GM12865 (cell line): ENCODE data around the gene CACNA1G.

Source experiments
- DNase-seq: peaks from one replicate; pipeline ENCODE4 v3.0.0; 2010; ENCODE audit warnings: low read depth
- H3K4me3 ChIP-seq: 2 replicates; pipeline ENCODE4 v1.5.1; 2011; ENCODE audit warnings: mild to moderate bottlenecking, low read depth, low read length, control low read depth
- TF ChIP-seq, protein P1 (sequence below): IDR thresholded peaks from 2 replicates; pipeline ENCODE4 v1.5.1; 2011; ENCODE audit warnings: low read length, control low read depth, low read depth, inconsistent platforms; ENCODE audit not compliant: insufficient read depth; ENCODE audit errors: missing control alignments

CACNA1G gene

DNA sequence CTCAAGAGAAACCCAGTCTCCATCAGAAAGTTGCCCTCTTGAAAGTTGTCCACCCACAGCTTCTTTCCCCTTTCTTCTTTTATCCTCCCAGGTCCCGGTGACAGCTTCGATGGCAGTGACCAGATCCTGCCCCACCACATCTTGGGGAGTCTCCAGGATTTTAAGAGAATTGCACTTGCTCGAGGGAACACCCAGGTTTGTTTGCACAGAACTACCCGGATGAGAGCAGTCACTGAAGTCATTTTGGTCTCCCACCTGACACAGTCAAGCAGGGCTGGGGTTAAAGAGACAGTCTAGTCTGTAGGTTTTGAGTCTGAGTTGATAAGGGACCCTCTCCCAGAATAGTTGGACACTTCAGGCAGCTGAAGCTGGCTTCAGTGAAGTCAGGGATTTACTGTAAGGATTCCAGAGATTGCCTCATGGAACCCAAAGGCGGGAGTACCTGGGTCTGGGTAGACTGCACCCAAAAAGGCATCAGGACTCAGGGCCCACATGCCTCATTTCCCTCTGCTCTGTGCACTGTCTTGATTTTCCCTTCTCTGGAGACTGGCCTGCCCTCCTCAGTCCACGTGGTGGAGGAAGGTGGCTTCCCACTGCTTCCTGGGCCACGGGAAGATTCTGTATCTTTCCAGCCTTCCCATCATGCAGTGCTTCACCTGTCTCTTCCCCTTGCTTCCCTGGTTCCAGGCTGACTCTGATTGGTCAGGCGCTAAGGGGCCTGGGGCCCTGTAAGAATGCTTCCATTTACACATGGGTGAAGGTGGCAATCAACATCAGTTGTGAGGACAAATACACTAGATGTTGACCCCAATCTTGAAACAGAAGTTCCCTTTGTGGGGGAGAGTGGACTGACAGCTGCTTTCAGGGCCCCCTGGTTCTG is 42.8 kb upstream of the CACNA1G start:
- no peak for DNase-seq
- H3K4me3 ChIP-seq, result no peak overlapping the region
- TF ChIP-seq, protein P1, sequence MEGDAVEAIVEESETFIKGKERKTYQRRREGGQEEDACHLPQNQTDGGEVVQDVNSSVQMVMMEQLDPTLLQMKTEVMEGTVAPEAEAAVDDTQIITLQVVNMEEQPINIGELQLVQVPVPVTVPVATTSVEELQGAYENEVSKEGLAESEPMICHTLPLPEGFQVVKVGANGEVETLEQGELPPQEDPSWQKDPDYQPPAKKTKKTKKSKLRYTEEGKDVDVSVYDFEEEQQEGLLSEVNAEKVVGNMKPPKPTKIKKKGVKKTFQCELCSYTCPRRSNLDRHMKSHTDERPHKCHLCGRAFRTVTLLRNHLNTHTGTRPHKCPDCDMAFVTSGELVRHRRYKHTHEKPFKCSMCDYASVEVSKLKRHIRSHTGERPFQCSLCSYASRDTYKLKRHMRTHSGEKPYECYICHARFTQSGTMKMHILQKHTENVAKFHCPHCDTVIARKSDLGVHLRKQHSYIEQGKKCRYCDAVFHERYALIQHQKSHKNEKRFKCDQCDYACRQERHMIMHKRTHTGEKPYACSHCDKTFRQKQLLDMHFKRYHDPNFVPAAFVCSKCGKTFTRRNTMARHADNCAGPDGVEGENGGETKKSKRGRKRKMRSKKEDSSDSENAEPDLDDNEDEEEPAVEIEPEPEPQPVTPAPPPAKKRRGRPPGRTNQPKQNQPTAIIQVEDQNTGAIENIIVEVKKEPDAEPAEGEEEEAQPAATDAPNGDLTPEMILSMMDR, result no peak

DNA sequence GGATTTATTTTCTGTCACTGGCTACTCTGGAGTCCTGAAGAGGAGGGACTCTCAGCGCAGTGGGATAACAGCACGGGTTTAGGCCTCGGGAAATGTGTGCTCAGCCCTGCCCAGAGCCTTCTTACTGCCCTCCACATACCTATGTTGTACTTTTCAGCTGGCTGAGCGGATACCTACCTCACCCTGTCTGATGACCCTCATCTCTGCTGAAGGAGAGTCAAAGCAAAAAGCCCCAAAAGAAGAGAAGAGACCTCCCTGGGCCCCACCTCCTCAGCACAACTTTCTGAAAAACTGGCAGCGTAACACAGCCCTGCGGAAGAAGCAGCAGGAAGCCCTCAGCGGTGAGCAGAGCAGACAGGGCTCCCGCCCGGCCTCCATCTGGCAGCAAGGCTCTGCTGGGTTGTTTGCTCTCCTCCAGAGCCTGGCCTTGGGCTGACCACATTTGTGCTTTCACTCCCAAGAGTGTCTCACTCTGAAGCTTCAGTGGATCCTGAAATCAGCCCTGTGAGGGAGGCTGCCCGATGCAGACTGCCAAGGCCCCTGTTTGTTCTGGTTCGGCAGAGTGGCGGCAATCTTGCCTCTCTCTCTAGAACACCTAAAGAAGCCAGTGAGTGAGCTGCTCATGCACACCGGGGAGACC is 42.0 kb upstream of the CACNA1G start:
- DNase-seq, result no peak
- TF ChIP-seq, protein P1, result no peak
- H3K4me3 ChIP-seq, result no peak overlapping the region

DNA sequence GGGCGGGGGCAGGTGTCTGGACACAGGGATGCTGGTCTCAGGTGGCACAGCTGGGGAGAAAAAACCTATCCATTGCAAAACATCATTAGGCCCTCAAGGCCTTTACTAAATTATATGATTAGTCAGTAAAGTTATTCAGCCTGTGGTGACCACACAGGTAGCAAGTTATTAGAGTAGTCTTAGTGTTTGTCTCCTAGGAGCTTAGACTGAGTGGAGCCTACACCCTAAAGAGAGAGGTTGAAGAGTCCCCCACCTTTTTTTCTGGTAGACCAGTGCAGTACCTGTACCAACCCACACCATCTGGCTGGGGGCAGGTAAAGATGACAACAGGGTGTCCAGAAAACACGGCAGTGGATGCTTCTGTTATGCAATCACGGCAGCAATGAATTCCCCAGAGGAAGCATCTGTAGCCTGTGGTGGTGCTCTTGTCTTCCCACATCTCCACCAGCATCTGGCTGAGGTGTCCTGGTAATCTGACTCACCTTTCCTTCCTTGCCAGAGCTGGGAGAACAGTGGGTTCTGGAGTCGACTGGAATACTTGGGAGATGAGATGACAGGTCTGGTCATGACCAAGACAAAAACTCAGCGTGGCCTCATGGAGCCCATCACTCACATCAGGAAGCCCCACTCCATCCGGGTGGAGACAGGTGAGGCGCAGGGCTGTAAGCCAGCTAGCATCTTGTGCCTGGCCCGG is 41.2 kb upstream of the CACNA1G start:
- DNase-seq, result no peak
- TF ChIP-seq, protein P1, result no peak
- H3K4me3 ChIP-seq, result no peak overlapping the region

DNA sequence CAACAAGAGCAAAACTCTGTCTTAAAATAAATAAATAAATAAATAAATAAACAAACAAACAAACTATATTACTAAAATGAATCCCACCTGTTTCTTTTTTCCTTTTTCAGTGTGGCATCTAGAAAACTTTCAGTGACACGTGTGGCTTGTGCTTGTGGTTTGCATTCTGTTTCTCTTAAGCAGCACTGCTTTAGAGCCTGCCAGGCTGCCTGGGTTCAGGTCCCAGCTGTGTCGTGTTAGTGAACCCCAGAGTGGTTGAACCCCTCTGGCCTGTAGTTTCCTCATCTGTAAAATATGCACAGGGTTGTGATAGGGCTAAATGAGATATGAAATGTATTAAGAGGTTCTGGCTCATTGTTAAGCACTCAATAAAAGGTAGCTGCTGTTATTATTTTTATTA is 40.0 kb upstream of the CACNA1G start:
- H3K4me3 ChIP-seq, result no peak overlapping the region
- TF ChIP-seq, protein P1, result no peak

DNA sequence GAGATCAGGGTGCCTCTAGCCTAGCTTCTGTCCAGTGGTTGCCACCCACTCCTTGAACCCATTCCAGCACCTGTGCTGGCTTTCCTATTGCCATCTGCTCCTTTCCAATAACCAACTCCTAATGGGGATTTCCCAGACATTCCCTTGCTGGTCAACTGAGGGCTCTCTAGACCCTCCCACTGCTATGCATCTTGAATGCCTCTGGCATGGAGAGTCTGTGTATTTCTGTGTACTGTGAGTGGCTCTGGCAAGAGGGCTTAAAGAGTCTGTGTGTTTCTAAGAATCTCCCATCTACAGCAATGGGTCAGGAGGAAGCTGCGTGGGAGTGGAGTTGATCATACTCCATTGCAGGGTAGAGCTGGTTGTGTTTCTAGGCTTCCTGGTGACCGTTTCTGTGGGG is 39.0 kb upstream of the CACNA1G start:
- TF ChIP-seq, protein P1, result no peak
- DNase-seq, result no peak
- H3K4me3 ChIP-seq, result no peak overlapping the region

More for the DNA sequence above, 40.0 kb upstream of the CACNA1G start:
- DNase-seq, result peak; percentile 31

DNA sequence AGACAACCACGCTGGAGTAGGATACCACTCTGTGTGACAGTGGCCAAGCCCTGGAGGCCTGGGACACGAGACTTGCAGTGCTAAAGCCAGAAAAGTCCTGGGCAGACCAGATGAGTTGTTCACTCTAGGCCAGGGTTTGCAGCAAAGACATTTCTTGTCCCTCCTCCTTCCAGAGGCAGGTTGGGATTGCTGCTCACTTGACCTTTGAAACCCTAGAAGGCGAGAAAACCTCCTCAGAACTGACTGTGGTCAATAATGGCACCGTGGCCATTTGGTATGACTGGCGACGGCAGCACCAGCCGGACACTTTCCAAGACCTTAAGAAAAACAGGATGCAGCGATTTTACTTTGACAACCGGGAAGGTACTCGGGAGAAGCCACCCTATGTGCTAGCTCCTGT is 37.7 kb upstream of the CACNA1G start:
- TF ChIP-seq, protein P1, result no peak
- DNase-seq, result no peak
- H3K4me3 ChIP-seq, result no peak overlapping the region
